GM21423 (cell line): ENCODE data around the gene KCNJ4.

Experiments
- ATAC-seq: cut with Tn5 transposase; IDR thresholded peaks from one replicate; pipeline ENCODE4 v1.9.1; 2021; ENCODE audit warnings: mild to moderate bottlenecking, moderate library complexity; ENCODE audit not compliant: unreplicated experiment

Gene KCNJ4

DNA sequence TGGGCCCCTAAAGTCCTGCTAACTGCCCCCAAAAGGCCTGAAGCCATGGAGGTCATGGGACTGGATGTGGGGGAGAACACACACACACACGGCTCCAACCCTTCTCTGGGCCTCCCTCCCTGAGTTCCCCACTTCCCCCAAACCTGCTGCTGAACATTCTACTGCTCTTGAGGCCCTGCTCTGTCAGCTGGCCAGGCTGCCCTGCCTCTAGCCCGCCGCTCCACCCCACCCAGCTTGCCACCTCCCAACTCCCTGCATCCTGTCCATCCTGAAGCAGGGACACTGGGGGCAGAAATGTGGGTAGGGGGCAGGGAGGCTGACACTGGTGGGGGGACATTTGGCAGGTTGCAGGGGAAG, 1.0 kb downstream of the KCNJ4 start:
- no peak for ATAC-seq

DNA sequence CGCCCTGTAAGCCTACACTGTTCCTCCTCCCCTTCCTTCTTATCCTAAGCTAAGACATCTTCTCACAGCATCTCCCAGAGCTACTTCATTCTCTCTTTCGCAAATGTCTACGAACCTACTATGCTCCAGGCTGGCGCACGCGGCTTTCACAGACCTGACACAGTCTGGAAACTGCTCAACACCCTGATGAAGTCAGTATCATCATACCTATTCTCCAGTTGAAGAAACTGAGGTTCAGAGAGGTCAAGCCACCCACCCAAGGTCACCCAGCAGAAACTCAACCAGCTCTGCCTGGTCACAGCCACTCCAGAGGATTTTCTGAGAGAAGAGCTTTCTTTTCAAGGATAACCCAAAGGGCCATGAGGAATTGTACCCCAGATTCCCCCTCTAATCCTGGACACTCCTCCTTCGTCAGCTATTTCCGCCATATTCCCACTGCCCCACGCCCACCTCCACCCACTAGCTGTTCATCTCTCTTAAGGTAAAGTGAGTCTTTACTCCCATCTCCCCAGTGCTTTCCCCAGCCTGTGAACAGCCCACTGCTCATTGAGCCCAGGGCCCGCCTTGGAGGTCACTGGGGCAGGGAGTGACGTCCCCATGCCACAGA, 1.8 kb downstream of the KCNJ4 start:
- ATAC-seq = no peak

DNA sequence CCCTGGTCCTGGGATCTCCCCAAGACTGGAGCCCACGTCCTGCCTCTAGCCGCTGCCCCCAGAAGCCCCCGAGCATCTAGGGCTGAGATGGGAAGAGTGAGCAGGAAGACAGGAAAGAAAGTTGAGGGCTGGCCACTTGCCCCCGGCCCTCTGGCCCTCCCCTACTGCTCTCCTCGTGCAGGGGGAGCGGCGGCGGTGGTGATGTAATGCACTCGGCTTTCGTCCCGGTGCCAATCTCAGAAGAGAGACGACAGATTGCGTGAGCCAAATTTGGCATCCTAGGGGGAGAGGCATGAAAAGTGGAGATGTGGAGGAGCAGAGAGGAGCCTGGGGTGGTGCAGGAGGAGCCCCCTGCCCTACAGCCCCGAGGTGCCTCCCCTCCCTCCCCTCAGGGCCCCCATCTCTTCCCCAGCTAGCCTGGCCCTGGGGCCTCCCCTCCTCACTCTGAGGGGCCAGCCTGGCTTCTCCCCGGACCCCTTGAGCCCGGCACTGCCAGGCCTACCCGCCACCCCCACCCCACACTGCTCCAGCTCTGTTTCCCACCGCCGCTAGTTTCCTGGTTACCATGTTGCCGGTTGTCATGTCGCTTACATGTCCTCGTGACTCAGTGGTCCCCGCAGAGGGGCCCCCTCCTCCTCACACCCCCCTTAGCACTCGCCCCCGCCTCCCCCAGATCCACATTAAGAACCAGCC, 2.5 kb downstream of the KCNJ4 start:
- no peak for ATAC-seq

DNA sequence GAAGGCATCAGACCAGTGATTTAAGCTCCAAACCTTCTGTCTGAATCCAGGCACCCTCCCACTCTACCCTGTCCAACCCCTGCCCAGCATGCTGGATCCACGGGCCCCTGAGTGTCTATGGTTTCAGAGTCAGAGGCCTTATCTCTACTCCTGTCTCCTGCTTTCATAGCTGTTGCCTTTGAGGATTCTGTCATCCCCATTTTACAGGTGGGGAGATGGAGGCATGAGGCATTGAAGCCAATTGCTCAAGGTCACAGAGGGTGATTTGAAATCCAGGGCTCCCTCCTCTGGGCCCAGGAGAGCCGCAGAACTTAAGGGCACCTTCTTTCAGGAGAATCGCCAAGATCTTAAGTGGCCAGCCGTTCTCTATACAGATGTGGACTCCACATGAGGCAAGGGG, 3.1 kb downstream of the KCNJ4 start:
- no peak for ATAC-seq

DNA sequence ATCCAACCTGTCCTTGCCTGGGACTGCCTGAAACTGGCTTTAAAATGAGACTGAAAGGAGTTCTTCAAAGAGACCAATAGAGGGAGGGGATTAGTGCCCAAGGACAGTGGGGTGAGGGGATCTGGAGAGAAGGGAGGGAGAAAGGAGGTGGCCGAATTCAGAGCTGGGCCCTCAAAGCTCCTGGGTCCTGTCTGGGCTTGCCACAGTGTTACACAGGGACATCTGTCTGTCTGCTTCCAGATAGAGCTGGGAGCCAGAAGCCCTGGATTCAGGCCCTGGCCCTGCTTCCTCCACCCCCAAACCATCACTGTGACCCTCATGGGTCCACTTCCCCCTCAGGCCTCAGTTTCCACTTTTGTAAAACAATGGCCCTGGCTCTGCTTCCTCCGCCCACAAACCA, 3.6 kb downstream of the KCNJ4 start:
- no peak for ATAC-seq

DNA sequence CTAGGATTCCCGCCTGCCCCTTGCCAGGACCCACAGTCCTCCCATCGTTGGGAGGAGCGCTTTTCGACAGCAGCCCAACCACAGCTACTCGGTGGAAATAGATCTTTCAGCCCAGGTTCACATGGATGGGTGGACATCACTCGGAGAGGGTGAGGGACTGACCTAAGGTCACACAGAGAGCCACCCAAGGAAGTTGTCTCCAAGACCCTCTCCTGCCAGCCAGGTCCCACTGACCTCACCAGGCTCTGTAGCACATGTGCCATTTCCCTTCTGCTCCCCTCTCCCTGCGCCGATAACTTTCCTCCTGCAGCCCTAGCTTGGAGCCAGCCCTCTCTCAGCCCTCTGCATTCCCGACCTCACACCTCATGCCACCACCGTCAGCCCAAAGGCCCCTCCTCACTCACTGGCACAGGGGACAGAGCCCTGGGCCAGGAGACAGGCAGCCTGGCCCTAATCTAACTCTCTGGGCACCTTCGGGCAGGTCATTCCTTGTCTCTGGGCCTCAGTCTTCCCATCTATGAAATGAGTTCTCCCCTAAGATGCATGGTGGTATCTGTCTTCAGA, 4.7 kb downstream of the KCNJ4 start:
- ATAC-seq = no peak

DNA sequence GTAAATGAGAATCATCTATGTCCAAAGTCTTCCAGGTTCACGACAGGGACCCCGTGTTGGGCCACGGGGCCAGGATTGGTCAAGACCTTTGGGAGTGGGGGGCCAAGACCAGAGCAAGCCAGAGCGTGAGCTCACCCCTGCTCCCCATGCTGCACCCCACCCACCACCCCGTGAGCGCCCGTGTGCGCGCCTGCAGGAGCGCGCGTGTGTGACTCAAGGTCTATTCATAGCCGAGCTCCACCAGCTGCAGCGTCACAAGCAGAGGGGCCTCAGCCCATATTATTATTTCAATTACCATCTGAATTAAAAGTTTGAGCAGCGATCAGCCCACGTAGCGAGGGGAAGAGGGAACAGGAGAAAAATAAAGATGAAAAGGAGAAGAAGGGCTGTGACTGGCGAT, 5.2 kb downstream of the KCNJ4 start:
- ATAC-seq = no peak

DNA sequence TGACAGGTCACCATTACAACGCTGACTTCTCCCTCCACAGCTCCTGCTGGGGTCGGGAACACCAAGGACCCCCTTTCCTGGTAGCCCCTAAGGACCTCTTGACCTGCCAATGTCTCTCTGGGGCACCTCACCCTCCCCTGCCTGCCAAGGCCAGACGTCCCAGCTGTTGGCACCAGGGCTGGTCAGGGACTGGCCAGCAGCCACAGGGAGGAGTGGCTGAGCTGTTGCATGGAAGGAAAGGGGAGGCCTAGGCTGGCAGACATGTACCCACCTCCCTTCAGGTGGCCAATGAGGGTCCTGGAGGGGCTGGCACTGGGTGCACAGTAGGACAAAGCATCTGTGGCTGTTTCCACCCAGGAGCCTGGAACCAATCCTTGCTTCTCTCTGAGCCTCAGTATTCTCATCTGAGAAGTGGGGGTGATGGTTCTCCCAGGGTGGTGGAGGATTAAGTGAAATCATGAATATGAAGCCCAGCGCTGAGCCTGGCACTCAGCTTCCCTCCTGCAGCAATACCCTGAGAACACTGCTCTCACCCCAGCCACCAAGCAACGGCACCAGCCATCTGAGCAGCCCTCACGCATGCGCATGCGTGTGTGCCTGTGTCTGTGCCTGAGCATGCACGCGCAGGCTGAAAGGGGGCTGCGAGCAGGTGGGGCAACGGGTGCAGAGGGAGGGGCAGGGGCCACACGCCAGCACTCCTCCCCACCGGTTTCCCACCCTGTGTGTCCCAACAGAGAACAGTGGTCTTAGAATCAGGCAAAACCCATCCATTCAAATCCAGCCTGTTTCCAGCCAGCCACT, 5.9 kb downstream of the KCNJ4 start:
- no peak for ATAC-seq

DNA sequence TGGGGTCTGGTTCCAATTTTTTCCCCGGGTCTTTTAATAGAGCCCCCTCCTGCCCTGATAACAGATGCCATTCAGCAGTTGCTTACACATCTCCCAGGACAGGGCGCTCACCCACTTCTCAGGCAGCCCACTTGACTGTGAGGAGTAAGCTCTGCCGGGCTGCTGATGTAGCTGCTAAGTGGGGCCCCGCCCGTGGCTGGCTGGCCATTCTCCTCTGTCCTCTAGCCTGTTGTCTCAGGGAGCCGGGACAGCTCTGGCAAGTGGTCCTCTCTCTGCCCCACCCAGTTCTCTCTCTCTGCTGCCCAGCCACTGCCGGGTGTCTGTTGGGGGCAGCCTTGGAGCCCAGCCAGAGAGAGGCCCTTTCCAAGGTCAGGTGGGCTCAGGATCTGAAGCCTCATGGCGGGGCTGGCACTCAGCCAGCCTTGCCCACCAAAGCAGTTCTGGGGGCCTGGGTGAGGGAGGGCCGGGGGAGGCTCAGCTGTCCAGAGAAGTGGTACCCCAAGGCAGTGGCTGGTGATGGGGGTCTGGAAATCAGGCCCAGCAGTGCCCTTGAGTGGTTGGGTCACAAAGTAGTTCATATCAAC, 8.9 kb downstream of the KCNJ4 start:
- no peak for ATAC-seq

DNA sequence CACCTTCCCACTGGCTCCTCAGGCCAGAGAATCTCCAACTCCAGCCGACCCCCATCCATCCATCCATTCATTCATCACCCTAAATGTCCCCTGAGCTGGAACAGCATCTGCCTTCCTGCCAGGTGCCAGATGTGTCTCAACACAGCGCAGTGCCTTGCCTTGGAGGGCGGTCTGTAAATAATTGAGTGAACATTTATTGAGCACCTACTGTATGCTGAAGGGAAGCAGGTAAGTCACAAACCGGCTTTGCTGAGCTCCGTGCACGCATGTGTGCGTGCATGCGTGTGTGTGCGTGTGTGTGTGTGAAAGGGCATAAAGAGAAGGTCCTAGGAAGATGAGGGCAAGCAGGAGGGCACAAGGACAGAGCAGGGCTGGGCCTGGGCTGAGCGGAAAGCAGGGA, 10.2 kb downstream of the KCNJ4 start:
- no peak for ATAC-seq

DNA sequence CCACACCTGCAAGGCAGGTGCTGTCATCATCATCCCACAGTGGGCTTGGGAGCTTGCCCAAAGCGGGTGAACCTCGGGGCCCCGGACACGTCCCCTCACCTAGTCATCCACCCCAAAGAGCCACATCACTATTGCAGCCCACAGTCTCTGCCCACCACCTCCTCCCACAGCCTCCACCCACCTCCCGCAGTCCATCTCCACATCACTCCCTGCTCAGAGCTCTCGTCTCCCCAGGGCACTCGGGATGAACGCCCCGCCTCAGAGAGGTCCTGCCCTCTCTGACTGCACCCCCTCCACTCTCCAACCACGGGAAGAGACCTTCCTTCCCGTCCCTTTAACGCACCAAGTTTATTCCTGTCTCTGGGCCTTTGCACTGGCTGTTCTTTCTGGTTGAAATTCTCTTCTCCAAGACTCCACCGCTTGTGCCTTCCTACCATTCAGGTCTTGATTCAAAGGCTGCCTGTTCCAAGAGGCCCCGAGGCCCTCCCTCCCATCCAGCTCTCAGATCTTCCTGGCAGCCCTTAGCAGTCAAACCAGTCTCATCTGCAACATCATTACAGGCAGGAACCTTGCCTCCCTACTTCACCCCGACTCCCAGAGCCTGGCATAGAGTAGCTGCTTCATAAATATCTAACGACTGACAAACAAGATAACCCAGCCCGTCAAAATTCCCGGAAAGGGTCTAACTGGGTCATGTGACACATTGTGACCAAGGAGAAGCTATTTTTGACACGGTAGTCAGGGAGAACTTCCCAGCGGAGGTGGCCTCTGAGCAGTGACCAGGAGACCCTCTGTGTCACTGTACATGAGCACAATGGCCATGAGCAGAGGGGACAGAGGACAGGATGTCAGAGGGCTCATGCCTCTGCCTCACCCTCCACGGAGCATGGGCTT, 11.1 kb downstream of the KCNJ4 start:
- no peak for ATAC-seq

DNA sequence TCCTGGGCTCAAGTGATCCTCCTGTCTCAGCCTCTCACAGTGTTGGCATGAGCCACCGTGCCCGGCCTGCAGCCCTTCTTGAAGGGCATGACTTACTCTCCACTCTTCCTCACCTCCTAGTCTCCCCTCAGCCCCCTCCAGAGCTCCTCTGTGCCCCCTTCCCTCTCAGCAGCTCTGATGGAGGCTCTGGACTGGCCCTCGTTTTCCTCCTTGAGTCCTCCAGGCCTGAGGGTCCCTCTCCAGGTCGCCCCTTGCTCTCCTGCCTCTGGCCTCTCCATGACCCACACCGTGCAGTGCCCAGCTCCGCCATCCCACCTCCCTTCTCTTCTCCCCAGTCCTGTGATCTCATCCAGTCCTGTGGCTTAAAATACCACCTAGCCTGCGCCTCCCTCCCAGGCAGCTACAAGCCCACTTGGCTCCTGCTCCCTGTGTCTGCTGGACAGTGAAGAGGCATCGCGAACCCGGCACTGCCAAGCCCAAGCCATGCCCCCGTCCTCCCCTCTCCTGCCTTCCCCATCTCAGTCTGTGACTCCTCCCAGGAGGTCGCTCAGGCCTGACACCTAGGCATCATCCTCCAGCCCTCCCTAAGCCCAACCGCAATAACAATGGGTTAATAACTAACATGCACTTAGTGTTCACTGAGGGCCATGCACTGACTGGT, 11.9 kb downstream of the KCNJ4 start:
- ATAC-seq = no peak

DNA sequence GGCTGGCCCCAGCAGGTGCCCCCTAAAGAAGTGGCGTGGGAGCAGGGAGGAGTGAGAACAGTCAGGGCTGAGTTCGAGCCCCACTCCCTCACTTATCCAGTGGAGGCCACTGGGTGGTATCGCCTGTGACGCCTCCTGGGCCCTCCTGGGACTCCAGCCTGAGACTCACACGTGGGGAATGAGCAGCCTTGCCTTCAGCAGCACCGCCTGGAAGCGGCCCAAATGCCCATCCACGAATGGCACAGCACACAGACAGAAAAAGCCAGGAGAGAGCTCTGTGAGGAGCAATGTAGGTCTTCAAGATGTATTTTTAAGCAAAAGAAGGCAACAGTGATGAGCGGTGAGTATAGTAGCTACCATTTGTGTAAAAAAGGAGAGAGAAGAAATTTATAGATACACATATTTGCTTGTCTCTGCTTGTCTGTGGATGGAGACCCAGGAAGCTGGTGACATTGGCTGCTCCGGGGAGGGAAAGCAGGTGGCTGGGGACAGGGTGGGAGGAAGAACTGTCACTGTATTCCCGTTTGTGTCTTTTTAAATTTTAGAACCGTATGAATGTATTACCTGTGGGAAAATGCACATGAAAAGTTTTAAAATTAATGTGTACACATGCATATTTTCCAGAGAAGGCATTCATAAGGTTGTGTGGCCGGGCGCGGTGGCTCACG, 13.2 kb downstream of the KCNJ4 start:
- no peak for ATAC-seq

DNA sequence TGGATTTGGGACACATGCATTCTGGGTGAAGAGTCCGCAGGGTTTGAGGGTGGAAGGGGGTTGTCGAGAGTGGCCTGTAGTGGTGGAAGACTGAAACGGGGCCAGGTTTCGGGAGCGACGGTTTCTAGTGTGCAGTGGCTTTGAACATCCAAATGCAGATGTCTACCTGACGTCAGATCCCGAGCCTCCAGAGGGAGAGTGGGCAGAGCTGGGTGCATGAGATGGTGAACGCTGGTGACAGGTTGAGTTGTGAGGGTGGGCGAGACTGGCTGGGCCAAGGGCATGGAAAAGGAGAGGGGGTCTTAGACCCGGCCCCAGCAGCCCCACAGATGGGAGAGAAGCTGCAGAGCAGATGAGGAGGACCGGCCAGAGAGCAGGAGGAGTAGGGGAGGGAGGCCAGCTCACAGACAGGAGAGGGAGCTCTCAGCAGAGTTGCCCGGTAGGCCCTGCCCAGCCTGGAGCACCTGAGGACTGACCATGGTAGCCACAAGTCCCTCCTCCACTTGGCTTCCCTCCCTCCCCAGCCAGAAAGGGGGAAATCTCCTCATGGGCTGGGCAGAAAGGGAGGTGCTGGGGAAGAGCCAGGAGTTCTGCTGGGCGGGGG, 14.2 kb downstream of the KCNJ4 start:
- ATAC-seq = no peak

DNA sequence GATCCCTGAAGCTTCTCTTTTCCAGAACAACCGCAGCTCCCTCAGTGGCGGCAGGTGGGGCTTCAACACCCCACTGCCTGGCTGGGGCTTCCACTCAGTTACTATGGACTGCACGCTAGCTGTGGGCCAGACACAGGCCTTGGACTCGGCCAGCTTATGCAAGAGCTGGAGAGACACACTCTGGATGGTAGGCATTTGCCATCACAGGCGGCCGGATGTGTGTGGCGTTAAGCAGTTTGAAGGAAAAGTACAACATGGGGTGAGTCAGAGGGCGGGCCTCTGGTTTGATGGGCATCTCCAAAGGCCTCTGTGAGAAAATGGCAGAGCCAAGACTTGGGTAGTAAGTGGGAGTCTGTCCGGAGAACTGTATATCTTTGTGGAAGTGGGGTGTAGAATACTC, 17.6 kb downstream of the KCNJ4 start:
- ATAC-seq = no peak

DNA sequence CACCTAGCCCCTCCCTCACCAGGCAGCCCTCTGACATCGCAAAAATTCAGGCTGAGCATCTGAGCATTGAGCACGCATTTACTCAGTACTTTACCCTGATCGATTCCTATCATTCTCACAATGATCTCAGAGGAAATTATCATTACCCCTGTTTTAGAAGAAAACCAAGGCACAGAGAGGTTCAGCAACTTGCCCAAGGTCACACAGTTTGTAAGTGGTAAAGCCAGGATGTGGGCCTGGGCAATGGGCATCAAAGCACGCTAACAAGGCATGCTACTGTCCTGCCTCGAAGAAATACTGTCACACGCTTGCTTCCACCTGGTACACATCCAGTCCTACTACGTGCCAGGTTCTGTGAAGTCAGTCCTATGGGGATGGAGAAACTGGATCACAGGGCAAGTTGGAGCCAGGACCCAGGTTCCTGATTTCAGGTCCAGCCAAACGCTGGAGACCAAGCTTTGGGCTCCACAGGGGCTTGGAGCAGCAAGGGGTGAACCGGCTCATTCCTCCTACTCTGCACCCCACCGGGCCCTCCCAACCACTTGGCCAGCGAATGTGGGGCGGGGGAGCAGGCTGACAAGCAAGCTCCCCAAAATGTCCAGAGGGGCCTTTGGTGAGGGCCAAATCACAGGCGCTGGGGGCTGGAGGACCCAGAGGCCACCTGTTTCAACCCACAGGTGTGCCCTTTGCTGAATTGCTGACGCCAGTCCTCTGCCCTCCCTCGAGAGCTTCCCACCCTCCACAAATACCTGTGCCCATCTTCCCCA, 18.2 kb downstream of the KCNJ4 start:
- no peak for ATAC-seq

DNA sequence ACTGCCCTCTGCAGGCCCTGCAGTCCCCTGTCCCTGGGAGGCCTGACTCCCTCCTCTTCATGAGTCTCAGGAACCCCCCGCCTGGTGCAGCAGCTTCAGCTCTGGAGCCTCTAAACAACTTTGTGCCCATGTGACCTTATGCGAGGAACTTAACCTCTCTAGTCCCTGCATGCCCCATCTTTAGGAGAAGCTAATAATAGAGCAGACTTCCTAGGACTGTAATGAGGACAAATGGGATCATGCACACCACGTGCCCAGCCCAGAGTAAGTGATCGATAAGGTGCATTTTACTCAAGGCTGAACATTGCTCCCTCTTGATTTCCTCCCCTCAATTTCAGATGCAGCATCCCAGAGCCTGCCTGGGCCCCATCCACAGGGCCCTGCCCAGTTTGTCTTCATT, 19.0 kb downstream of the KCNJ4 start:
- ATAC-seq = no peak

DNA sequence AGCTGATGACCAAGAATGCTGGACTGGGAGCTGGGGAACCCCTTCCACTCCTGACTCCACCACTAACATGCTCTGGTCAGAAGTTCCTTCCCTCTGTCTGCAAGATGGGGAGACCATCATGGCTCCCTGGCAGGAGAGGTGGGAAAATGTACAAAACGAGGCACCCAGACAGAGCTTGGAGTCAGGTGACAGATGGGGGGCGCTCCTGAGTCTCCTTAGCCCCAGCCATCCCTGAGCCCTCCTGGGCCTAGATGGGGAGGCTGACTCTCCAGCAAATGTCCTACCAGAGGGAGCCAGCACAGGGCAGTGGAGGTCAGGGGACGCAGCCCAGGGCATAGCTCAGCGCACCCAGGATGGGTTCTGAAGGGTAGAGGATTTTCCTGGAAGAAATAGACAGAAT, 20.0 kb downstream of the KCNJ4 start:
- ATAC-seq = no peak
